T-helper 2 cell (primary cell): Measurements from ENCODE around the gene PRL.

Source experiments
- DNase-seq, 5 experiments: peaks; one replicate each; pipeline versions ENCODE4 v3.0.0 to v3.0.0-alpha.2; 2012 to 2022
- total RNA-seq, 2 donors: gene quantifications; one replicate each; lab custom pipeline; 2026; lab: John Stamatoyannopoulos, UW

The PRL gene
- 0 reads per million in 2 donors for total RNA-seq

DNA sequence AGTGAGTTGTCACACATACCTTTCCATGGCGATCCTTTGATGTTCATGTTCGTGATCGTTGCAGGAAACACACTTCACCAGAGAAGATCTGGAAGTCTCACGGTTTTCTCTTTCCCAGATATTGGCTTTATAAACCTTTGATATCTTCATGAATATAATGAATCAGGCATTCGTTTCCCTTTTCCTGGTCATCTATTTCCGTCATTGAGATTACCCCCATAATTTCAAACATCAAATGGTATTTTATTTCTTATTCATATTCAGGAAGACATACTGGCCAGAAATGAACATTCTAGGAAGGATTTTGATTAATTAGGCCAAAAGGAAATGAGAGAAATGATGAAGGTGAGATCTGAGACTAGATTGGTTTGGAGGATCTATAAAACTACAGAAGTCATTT, at the start of gene PRL:
TSS of gene PRL (minus strand) at position 101 of the 400 bp plus-strand sequence. CDS start at position 47, 54 bp downstream.
- no peak for DNase-seq

GRCh38 chr6:22343864-22344263, 47.0 kb upstream of the PRL start:
- no peak for DNase-seq

GRCh38 chr6:22334778-22335177, 37.9 kb upstream of the PRL start:
- no peak for DNase-seq

DNA sequence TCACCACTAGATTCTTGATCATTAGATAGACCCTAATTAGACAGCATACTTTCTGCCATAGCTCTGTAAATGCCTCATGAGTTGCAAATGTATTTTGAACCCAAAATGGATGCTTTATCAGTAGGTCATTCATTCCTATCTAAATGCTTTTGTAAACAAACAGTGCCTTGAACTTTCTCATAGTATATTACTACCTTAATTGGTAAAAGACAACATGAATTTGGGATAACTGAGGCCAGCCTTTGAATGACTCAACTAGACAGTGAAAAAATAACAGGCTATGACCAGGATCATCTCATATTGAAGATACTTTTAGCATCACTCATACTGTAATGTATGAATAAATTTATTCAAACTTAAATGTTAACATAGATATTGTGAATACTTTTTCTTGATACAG, 37.0 kb upstream of the PRL start:
- no peak for DNase-seq

DNA sequence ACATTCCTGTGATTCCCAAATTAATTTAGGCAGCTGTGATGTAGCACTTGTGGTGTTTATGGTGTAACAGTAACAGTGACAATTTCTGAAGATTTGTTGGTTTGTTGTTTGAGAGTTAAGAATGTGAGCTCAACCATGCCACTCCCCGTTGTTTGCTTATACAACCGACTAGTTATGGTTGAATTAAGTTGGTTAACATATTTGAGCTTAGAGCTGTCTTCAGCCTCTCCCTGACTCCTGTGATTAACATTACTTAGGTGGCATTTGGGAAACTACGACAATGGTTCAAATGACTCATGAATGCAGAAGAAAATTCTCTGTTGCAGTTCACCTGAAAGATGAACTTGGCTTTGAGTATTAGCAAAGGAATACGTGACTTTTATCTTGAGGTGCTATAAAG, 35.9 kb upstream of the PRL start:
- DNase-seq: no peak

DNA sequence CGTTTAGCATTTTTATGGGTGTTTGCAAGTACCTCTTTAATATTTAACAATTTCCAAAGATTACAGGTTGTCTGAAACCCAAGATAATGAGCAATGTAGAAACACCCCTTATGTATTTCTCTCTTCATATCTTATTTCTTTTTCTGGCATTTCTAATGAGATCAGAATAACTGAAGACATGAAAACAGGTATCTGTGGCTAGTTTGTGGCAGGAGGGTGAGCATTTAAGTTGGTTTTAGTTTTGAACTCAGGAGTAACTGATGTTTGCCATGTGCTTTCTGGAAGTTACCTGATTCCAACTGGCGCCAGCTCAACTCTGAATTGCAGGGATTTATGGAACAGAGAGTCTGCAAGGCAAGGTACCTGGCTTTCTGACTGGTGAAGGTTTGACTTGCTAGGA, 35.4 kb upstream of the PRL start:
- no peak for DNase-seq

- no peak for DNase-seq
Measured at GRCh38 chr6:22330941-22331340, 34.1 kb upstream of the PRL start.

- DNase-seq: no peak
Measured at GRCh38 chr6:22328474-22328873, 31.6 kb upstream of the PRL start.

GRCh38 chr6:22327881-22328280, 31.0 kb upstream of the PRL start:
- DNase-seq: no peak

DNA sequence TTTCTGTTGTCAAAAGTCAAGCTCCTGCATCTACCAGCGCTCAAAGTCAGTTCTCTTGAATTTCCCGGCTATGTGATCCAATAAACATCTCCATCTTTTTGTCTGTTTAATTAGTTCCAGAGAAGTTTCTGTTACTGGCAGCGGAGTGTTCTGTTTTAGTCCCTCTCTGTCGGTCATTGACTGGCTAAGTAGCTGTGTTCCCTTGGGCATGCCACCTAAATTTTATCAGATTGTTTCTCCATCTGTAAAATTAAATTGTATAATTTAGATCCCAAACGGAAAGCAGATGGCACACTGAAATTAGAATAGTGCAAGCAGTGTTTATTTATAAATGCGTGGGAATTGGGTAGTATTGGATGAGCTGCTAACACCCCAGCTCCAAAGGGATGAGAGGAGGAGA, 29.7 kb upstream of the PRL start:
- DNase-seq: no peak

- no peak for DNase-seq
Measured at GRCh38 chr6:22325481-22325880, 28.6 kb upstream of the PRL start.

GRCh38 chr6:22323848-22324247, 27.0 kb upstream of the PRL start:
- no peak for DNase-seq

DNA sequence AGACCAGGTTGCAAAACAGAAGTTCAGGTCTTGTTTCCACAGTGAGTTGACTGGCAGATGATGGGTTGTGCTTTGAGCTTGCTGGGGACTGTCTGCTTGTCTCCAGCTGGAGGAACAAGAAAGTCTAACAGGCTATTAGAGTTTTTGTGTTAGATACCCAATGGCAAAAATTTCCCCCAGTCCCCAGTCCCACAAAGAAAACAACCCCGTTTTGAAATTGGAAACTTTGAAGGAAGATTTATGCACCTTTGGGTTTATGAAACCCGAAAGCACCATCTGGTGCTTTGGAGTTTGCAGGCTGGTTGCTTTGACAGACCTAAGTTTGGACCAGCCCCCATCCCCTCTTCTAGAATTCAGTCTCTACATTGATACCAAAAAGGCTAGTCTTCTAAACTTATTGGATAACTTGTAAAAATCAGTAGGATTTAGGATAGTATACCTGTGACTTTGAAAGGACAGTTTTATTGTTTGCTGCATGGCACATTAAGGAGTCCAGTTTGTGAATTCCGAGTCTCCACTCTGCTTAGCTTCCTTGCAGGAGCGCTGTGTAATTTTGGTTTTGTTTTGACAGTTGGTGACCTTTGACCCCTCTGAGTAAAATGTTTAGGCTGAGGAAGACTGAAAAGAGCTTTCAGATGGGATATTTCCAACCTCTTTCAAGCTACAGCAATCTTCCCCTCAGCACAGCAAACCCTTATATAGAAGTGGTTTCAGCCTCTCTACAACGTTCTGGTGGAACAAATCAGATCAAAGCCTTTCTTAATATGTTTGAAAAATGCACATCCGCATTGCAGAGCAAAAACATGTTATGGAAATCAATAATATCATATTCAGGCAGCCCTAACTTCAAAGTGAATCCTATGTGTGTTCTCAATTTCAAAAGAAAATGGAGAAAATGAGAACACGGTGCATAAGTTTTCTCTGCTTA, 25.5 kb upstream of the PRL start:
- DNase-seq: no peak

GRCh38 chr6:22320750-22321149, 23.9 kb upstream of the PRL start:
- no peak for DNase-seq

GRCh38 chr6:22318404-22318803, 21.6 kb upstream of the PRL start:
- no peak for DNase-seq

GRCh38 chr6:22313796-22314195, 17.0 kb upstream of the PRL start:
- DNase-seq: no peak

DNA sequence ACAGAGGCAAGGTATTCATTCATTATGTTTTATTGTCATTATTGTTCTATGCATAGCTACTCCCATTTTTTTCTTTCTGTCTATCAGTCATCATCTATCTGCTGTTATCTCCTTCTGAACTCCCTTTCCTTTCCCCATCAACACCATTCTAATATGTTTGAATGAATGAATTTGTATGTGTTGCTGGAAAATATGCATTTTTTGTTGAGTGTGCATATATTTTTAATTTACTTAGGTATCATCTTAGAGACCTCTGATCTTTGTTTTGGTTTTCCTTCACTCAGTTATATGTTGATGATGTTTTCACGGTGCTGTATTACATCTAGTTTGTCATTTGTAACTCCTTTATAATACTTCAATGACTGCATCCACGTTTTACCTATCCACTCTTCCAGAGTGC, 12.1 kb upstream of the PRL start:
- no peak for DNase-seq

DNA sequence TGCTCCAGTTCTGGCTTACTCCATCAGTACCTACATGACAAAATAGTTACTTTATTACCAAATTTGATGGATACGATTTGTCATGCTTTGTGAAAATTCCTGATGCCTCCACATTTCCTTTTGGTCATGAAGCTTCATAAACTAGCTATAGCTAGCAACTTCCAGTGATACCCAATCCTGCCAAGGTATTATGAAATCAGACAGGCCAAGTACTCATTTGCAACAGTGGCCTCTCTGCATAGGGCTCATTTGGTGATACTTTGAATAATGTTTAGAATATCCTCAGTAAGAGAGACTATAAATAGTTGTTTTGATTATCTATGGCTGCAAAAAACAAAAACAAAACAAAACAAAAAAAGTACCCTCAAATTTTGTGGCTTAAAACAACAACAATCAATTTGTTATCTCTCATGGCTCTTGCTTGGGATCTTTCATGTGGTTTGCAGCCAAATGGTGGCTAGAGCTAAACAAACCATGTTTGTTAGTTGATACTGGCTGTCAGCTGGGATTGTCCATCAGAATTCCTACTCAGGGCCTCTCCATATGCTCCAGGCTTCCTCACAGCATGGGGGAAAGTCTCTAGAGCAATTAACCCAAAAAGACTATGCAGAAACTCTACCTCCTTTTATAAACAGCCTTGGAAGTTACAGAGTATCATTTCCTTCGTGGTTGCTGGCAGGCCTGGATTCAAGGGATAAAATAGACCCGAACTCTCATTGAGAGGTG, 10.1 kb upstream of the PRL start:
- DNase-seq: no peak

DNA sequence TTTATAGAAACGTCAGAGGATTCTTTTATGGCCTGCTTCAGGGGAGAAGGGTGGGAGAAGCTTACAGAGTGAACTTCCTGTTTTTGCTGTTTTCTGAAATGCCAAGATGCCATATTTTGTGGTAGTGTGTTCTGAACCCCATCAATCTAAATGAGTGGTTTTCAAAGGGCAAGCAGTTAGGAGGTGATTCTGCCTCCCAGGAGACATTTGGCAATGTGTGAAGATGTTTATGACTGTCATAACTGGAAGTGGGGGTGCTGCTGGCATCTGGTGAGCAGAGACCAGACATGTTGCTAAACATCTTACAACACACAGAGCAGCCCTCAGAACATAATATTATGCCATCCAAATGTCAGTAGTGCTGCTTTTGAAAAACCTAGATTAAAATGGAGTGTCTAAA, 6.0 kb upstream of the PRL start:
- no peak for DNase-seq

GRCh38 chr6:22300273-22300998, 3.6 kb upstream of the PRL start:
- no peak for DNase-seq

DNA sequence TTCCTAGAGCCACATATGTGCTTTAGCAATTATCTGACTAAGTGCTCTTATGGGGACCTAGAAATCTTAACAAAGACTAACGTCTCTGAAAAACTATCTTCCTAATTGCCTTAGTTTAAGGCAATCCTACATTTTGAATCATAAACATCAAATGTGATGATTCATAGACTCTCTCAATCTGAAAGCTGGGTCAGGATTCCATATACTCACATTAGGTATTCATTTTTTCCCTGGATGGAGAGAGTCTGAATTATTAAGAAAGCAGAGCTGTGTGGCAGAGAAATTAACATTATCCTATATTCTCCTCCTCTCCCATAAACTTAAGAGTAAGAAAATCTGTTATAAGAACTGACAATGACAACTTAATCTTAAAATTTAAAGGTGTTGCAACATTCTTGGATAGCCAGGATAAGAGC, 1.6 kb upstream of the PRL start:
- DNase-seq: no peak

- no peak for DNase-seq
Measured at GRCh38 chr6:22296067-22296466, 769 bp downstream of the PRL start.

DNA sequence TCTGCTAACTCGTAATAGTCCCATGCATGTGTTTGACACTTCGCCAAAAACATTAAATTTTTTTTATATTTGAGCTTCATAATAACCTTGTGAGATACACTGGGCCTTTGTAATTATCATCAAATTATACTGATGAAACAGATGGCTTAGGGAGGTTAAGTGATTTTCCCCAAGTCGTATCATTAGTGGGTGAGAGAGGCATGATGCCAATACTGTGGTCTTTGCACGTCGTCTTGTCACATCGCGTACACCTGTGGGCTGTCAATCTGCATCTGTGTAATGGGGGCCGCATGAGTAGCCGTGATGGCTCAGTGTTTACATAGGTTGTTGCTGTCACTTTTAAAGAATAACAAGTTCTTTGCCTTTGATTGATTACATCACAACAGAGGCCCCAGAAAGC, 1.7 kb downstream of the PRL start:
- no peak for DNase-seq
